Ecto neural progenitor cell (in vitro differentiated cells): ENCODE measurements around the gene OR1C1.
"Not testable (repeated sequence)": the region's sequence is repeated elsewhere in the genome, so short reads cannot be mapped to it uniquely, and the experiment has no call there.

Experiments
- DNase-seq: peaks from one replicate; pipeline ENCODE4 v3.0.0-alpha.2; 2018; ENCODE audit warnings: low spot score

The OR1C1 gene, protein sequence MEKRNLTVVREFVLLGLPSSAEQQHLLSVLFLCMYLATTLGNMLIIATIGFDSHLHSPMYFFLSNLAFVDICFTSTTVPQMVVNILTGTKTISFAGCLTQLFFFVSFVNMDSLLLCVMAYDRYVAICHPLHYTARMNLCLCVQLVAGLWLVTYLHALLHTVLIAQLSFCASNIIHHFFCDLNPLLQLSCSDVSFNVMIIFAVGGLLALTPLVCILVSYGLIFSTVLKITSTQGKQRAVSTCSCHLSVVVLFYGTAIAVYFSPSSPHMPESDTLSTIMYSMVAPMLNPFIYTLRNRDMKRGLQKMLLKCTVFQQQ

DNA sequence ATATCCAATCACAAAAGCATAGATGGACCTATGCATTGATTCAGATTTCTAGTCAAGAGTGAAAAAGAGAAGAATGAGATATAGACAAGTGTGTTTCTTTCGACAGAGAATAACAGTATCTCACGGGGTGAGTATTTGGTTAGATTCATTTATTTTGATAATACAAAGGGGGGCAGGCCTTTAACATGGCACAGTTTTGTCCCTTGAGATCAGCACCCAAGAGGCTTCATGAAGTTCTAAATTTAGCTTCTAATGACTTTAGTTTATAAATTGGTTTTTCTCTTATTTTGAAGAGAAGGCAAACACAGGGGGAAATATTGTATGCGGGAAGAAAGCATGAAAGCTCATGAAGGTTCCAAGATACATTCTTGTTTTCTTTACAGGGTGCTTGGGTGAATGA lies at the start of gene OR1C1:
TSS of gene OR1C1 (minus strand) at position 101 of the 400 bp plus-strand sequence. CDS start 2,150 bp downstream, outside the sequence.
- no peak for DNase-seq

DNA sequence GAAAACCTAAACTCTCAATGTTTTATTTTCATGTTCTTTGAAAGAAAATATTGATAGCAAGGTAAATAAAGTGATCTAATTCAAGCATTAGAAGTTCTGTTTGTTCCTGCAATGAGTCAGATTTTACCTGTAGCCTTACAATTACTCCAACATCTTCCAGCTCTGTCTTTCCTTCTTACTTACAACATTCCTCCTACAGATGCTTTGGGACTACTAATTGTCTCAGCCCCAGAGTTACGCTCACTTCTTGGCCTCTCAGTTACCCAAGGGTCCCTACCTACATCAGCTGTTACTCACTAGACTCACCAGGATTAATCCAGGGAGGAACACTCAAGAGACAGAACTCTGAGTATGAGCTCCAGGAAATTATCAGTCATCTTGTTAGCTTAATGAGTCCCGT lies 37.2 kb upstream of the OR1C1 start:
- DNase-seq, result no peak

DNA sequence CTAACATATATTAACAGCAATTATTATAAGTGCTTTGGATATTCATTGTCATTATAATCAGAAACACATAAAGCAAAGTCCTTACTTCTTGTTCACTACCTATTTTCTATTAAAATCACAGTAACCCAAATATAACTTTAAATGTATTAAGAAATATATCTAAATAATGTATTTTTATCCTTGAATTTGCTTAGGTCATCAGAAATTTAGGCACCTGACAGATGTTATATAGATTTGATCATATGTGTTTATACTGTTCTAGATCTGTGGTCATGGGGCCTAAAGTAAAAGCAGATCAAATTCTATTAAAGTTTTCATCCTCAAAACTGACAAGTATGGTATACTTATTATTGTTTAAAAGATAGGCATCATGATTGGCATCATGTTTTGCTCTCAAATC lies 9.2 kb upstream of the OR1C1 start:
- no peak for DNase-seq

GRCh38 chr1:247754311-247754710 lies 6.0 kb downstream of the OR1C1 start:
- not testable (repeated sequence) for DNase-seq

DNA sequence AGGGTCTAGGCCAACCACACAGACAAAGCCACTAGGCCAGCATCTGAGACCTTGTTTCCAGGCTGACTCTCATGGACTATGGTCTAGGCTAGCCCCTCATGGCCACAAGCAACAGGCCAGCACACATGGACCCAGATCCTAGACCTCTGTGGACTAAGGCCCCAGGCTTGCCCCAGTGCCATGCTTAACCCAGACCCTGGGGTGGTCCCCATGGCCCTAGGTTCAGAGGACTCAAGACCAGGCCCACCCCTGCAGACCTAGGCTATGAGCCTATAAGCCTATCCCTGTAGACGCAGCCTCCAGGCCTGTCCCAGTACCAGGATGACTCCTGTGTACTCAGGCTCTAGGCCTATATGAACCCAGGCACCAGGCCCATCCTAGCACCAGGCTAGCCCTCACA lies 10.5 kb downstream of the OR1C1 start:
- no peak for DNase-seq

DNA sequence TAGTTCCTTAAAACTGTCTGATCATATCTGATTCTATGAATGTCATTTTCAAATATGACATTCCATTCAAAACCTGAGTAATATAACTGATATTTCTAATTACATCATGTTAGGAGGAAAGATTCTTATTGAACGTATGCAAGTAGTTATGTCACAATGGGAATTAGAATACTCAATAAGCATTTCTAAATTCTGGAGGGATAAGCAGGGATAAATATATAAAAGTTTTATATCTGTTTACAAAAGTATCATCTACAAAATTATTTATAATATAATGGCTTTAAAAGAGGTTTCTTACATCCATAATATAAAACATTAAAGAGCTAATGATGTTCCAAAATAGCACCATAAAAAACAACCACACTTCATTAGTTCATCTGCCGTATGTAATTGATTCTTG lies 12.3 kb downstream of the OR1C1 start, which contains the start of gene OR14A2:
TSS of gene OR14A2 (minus strand) at position 101 of the 400 bp plus-strand sequence.
- DNase-seq, result no peak

GRCh38 chr1:247747616-247748015 lies 12.7 kb downstream of the OR1C1 start:
- no peak for DNase-seq

GRCh38 chr1:247746391-247746935 lies 13.9 kb downstream of the OR1C1 start:
- DNase-seq, result no peak

- not testable (repeated sequence) for DNase-seq
Observed at GRCh38 chr1:247742215-247742760, 18.1 kb downstream of the OR1C1 start.

GRCh38 chr1:247741756-247742155 lies 18.6 kb downstream of the OR1C1 start:
- no peak for DNase-seq

- no peak for DNase-seq
Observed at GRCh38 chr1:247740721-247741120, 19.6 kb downstream of the OR1C1 start.

- DNase-seq, result no peak
Observed at GRCh38 chr1:247738315-247738714, 22.0 kb downstream of the OR1C1 start, which contains the start of gene OR14K1. TSS of gene OR14K1 (plus strand) at chr1:247738615. CDS start at chr1:247738615, 0 bp downstream.

- no peak for DNase-seq
Observed at GRCh38 chr1:247721222-247721621, 39.1 kb downstream of the OR1C1 start.

DNA sequence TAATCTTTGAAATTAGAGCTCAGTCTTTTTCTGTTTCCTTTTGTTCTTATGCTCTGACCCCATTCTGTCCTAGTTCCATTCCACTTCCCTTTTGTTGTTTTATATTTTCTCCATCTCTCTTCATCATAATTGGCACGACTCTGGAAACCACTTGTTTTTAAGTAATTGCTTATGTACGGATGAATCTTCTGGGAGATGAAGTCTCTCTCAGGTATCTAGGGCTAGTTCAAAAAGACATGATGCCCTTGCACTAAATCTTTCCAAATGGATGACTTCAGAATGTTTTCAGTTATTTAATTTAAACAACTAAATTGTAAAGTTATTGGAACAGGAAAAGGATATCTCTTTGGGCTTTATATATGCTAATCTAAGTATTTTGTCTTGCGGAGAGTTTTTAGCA lies 43.8 kb downstream of the OR1C1 start, which contains the start of gene OR6F1:
TSS of gene OR6F1 (minus strand) at position 101 of the 400 bp plus-strand sequence. CDS start 3,891 bp downstream, outside the sequence.
- no peak for DNase-seq

DNA sequence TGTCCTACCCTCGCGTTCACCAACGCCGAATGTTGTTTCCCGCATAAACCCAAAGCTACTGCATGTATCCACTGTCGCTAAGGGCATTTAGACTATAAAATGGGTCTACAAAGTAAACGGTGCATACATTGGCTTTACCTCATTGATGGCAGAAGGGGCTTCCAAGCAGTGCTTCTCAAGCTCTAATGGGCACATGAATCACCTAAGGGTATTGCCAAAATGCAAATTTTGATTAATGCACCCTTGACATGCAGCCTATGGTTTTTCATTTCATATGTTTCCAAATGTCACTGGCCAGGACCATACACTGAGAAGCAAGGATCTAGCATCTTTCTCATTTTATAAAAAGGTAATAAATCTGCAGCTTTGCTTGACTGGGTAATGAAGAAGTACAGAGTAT lies 46.6 kb downstream of the OR1C1 start:
- no peak for DNase-seq

- not testable (repeated sequence) for DNase-seq
Observed at GRCh38 chr1:247710681-247711080, 49.7 kb downstream of the OR1C1 start.
